Left ventricle myocardium inferior (tissue), 1 donor: Measurements from ENCODE around the gene FUT6. TPM values are rescaled to one million over a fixed set of nuclear protein-coding genes. Genes with fewer than 3 reads are reported as not detected.

Experiments
- DNase-seq: peaks from one replicate; pipeline ENCODE4 v3.0.0-alpha.2; 2020
- H3K27ac ChIP-seq: fragments of 200-600 bp; replicated peaks from 2 replicates; pipeline ENCODE4 v1.8.0; 2021
- H3K27me3 ChIP-seq: fragments of 200-600 bp; 2 replicates; pipeline ENCODE4 v1.8.0; 2021; ENCODE audit warnings: low read depth
- H3K36me3 ChIP-seq: fragments of 200-600 bp; 2 replicates; pipeline ENCODE4 v1.8.0; 2021
- H3K4me1 ChIP-seq: fragments of 200-600 bp; 2 replicates; pipeline ENCODE4 v1.8.0; 2021
- H3K4me3 ChIP-seq: fragments of 200-600 bp; 2 replicates; pipeline ENCODE4 v1.8.0; 2021; ENCODE audit warnings: mild to moderate bottlenecking, moderate library complexity
- H3K9me3 ChIP-seq: fragments of 200-600 bp; replicated peaks from 2 replicates; pipeline ENCODE4 v1.8.0; 2021
- CTCF ChIP-seq: fragments of 200-600 bp; IDR thresholded peaks from 2 replicates; pipeline ENCODE4 v1.8.0; 2021; ENCODE audit warnings: antibody characterized with exemption, mild to moderate bottlenecking, borderline replicate concordance
- intact Hi-C: fragments of 100-400 bp; cut with micrococcal nuclease; formaldehyde crosslinking; loops from one replicate; pipeline ENCODE4 v1.11.0; 2022
- total RNA-seq: library from RNA; stranded (reverse); fragmentation: NEBNext Ultra II Directional; extraction: Animal tissue kit (Norgen Biotek cat#: 25700); gene quantifications from one replicate; pipeline ENCODE4 v1.2.1, GENCODE V29; 2021
- donor health status: DM: no; HTN: yes; CAD: no; lungs with severe emphysema.

The FUT6 gene
- total RNA-seq, 1 donor from 2014 or later, result not detected

GRCh38 chr19:5821521-5822180 lies 17.9 kb downstream of the FUT6 start:
- intact Hi-C loops, result no loop called here
- no peak overlapping the region for H3K4me3 ChIP-seq
- peaks cover 10% of the 10 kb centered on the region for H3K27me3 ChIP-seq
- no peaks in the 10 kb centered on the region for H3K36me3 ChIP-seq
- H3K4me1 ChIP-seq, result peaks cover 7% of the 10 kb centered on the region
- no peak for TF ChIP-seq CTCF
- no peaks in the 10 kb centered on the region for H3K9me3 ChIP-seq
- no peak for DNase-seq
- no peak overlapping the region for H3K27ac ChIP-seq

DNA sequence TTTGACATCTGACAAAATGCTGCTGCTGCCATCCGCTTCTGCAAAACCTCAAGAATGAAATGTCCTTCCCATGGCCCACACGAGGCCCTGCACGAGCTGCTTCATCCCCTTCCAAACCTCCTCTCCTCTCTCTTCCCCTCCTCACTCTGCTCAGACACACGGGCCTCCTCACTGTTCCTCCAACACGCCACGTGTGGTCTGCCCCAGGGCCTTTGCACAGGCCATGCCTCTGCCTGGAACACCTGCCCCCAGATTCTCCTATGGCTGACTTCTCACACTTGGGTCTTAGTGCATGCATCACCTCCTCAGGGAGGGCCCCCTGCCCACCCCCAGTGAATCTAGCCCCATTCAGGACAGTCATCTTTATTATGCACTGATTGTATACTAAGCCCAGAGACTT lies 18.7 kb downstream of the FUT6 start:
- Histone ChIP-seq H3K4me3 (no peak overlapping the region), H3K36me3 (no peaks in the 10 kb centered on the region), H3K9me3 (no peaks in the 10 kb centered on the region), H3K27ac (no peak overlapping the region), H3K4me1 (peaks cover 7% of the 10 kb centered on the region), H3K27me3 (peaks cover 7% of the 10 kb centered on the region)
- no peak for DNase-seq
- no peak for TF ChIP-seq CTCF
- intact Hi-C loops, result no loop called here

- Histone ChIP-seq H3K36me3 (no peaks in the 10 kb centered on the region), H3K9me3 (no peaks in the 10 kb centered on the region), H3K27me3 (peaks cover 14% of the 10 kb centered on the region), H3K4me3 (no peak overlapping the region), H3K4me1 (peaks cover 7% of the 10 kb centered on the region), H3K27ac (no peak overlapping the region)
- intact Hi-C loops, result no loop called here
- TF ChIP-seq CTCF, result no peak
- no peak for DNase-seq
Measured at GRCh38 chr19:5818594-5818993, 20.9 kb downstream of the FUT6 start.

GRCh38 chr19:5817218-5817617 lies 22.3 kb downstream of the FUT6 start:
- no peak overlapping the region for H3K27ac ChIP-seq
- H3K36me3 ChIP-seq, result no peaks in the 10 kb centered on the region
- no peaks in the 10 kb centered on the region for H3K9me3 ChIP-seq
- DNase-seq, result no peak
- H3K4me3 ChIP-seq, result no peak overlapping the region
- intact Hi-C loops, result no loop called here
- H3K4me1 ChIP-seq, result peaks cover 7% of the 10 kb centered on the region
- no peak for TF ChIP-seq CTCF
- peaks cover 11% of the 10 kb centered on the region for H3K27me3 ChIP-seq

GRCh38 chr19:5814852-5815246 lies 24.7 kb downstream of the FUT6 start:
- Histone ChIP-seq H3K4me3 (no peak overlapping the region), H3K36me3 (no peaks in the 10 kb centered on the region), H3K27me3 (peaks cover 11% of the 10 kb centered on the region), H3K27ac (no peak overlapping the region), H3K4me1 (no peaks in the 10 kb centered on the region), H3K9me3 (no peaks in the 10 kb centered on the region)
- intact Hi-C loops, result no loop called here
- TF ChIP-seq CTCF, result no peak
- DNase-seq, result no peak
